ENCODE results near the gene DDIAS. TPM values are rescaled to one million over a fixed set of nuclear protein-coding genes. Genes with fewer than 3 reads are reported as not detected.

Gene DDIAS
- polyA plus RNA-seq, 1 experiment: 2.9 TPM

DNA sequence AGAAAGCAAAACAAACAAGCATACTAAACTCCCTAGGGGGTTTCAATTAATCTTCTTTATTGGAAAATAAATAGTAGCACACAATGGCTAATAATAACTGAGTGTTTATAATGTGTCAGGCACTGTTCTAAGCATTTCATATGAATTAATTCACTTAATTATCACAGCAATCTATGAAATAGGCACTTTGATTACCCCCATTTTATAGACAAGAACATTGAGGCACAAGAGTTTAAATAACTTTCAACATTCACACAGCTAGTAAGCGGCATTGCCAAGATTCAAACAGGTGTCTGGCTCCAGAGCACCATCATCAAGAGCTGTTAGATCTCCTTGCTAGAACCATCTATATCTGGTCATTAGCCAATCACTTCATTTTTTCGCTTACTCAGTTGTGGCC, 44.4 kb upstream of the DDIAS start:
- H3K4me3 ChIP-seq (ENCODE audit: low read depth, low read length): no peak overlapping the region
- POLR2A ChIA-PET: interaction anchor here (0.7 kb wide), 1 partner anchor 303 kb away, joined by 3 read pairs; no protein-coding TSS in a partner anchor
- H3K27ac ChIP-seq (ENCODE audit: low read depth, low read length): no peak overlapping the region
- no peaks in the 10 kb centered on the region for H3K27me3 ChIP-seq (ENCODE audit: control insufficient read depth, insufficient read depth, low read length)
- no peak for DNase-seq (ENCODE audit: low read depth, low spot score)
- CTCF ChIA-PET: interaction anchor here (4.7 kb wide), 1 partner anchor 11 kb away, joined by 39 read pairs; no protein-coding TSS in a partner anchor
- TF ChIP-seq, protein P1, sequence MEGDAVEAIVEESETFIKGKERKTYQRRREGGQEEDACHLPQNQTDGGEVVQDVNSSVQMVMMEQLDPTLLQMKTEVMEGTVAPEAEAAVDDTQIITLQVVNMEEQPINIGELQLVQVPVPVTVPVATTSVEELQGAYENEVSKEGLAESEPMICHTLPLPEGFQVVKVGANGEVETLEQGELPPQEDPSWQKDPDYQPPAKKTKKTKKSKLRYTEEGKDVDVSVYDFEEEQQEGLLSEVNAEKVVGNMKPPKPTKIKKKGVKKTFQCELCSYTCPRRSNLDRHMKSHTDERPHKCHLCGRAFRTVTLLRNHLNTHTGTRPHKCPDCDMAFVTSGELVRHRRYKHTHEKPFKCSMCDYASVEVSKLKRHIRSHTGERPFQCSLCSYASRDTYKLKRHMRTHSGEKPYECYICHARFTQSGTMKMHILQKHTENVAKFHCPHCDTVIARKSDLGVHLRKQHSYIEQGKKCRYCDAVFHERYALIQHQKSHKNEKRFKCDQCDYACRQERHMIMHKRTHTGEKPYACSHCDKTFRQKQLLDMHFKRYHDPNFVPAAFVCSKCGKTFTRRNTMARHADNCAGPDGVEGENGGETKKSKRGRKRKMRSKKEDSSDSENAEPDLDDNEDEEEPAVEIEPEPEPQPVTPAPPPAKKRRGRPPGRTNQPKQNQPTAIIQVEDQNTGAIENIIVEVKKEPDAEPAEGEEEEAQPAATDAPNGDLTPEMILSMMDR (IDR thresholded peaks at IDR 0.05; ENCODE audit: low read depth, low read length): no peak
- no peaks in the 10 kb centered on the region for H3K9me3 ChIP-seq (ENCODE audit: control insufficient read depth, insufficient read depth, low read length)

DNA sequence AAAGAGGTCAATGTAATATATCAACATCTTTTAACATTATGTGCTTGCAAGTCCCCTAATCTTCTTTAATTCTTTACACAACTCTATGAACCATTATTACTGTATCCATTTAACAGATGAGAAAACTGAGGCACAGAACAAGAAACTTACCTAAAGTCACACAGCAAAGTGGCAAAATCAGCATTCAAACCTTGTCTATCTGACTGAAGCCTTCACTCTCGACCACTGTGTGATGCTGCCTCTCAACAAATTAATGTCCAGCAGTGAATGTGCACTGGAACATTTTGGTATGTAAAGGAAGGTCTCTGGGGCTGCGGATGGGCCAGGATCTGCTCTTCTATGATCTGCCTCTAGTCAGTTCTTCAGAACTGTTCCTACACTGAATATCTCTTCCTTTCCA, 43.4 kb upstream of the DDIAS start:
- peak overlapping the region; percentile 95 for H3K27ac ChIP-seq (ENCODE audit: low read depth, low read length)
- H3K9me3 ChIP-seq (ENCODE audit: control insufficient read depth, insufficient read depth, low read length): no peaks in the 10 kb centered on the region
- peak overlapping the region; percentile 14 for H3K4me3 ChIP-seq (ENCODE audit: low read depth, low read length)
- ChIA-PET POLR2A (no interaction called here), CTCF (interaction anchor here (0.6 to 4.7 kb wide), 2 partner anchors 10 to 344 kb away, joined by 6 to 39 read pairs; no protein-coding TSS in a partner anchor)
- DNase-seq (ENCODE audit: low read depth, low spot score): no peak
- TF ChIP-seq, protein P1 (IDR thresholded peaks at IDR 0.05; ENCODE audit: low read depth, low read length): no peak
- no peaks in the 10 kb centered on the region for H3K27me3 ChIP-seq (ENCODE audit: control insufficient read depth, insufficient read depth, low read length)

DNA sequence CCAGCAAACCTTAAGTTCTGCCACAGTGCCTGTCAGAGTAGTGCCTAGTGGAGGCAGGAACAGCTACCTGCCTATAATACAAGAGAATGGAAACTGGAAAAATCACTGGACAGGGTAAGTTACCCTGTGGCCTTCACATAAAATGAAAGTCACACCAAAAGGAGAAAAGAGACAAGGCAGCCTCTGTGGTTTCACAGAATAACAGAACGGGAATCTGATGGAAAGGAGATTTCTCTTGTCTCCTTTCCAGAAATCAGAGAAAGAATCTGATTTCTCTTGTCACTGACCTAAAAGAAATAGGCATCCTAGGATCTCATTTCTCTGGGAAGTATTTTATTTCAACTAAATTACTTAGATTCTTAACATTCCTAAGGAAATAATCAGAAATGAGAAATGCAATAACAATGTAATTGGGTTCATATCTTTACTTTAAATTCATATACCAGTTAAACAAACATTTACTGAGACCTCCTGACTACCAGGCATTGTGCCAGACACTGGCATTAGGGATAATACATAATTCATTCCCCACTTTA, 42.9 kb upstream of the DDIAS start:
- DNase-seq (ENCODE audit: low read depth, low spot score): peak; percentile 23
- no peaks in the 10 kb centered on the region for H3K27me3 ChIP-seq (ENCODE audit: control insufficient read depth, insufficient read depth, low read length)
- TF ChIP-seq, protein P1 (IDR thresholded peaks at IDR 0.05; ENCODE audit: low read depth, low read length): no peak
- H3K4me3 ChIP-seq (ENCODE audit: low read depth, low read length): peak overlapping the region; percentile 14
- CTCF ChIA-PET: interaction anchor here (0.6 to 4.7 kb wide), 5 partner anchors 9 to 392 kb away, joined by 4 to 39 read pairs (median 10); no protein-coding TSS in a partner anchor
- peak overlapping the region; percentile 95 for H3K27ac ChIP-seq (ENCODE audit: low read depth, low read length)
- POLR2A ChIA-PET: no interaction called here
- no peaks in the 10 kb centered on the region for H3K9me3 ChIP-seq (ENCODE audit: control insufficient read depth, insufficient read depth, low read length)

DNA sequence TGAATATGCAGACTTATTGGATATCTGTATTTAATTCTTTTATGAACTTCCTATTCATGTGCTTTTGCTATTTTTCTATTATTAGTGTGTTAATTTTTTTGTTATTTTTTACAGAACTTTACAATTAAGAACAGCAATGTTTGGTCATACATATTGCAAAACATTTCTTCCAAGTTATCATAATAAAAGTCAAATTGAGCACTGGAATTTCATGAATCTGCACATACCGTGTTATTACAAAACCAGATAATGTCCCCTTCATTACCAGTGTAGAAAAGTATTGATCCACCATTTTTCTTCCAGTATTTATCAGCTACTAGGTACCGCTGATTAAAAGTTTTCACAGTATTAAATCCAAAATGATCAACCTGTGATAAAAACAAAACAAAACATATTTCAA, 41.8 kb upstream of the DDIAS start:
- TF ChIP-seq, protein P1 (IDR thresholded peaks at IDR 0.05; ENCODE audit: low read depth, low read length): no peak
- ChIA-PET CTCF (interaction anchor here (1.4 to 4.7 kb wide), 4 partner anchors 8 to 391 kb away, joined by 4 to 39 read pairs (median 11); no protein-coding TSS in a partner anchor), POLR2A (interaction anchor here (1.3 kb wide), 1 partner anchor 8 kb away, joined by 3 read pairs; no protein-coding TSS in a partner anchor)
- Histone ChIP-seq H3K9me3 (ENCODE audit: control insufficient read depth, insufficient read depth, low read length) (no peaks in the 10 kb centered on the region), H3K4me3 (ENCODE audit: low read depth, low read length) (no peak overlapping the region), H3K27me3 (ENCODE audit: control insufficient read depth, insufficient read depth, low read length) (no peaks in the 10 kb centered on the region), H3K27ac (ENCODE audit: low read depth, low read length) (no peak overlapping the region)
- DNase-seq (ENCODE audit: low read depth, low spot score): no peak

DNA sequence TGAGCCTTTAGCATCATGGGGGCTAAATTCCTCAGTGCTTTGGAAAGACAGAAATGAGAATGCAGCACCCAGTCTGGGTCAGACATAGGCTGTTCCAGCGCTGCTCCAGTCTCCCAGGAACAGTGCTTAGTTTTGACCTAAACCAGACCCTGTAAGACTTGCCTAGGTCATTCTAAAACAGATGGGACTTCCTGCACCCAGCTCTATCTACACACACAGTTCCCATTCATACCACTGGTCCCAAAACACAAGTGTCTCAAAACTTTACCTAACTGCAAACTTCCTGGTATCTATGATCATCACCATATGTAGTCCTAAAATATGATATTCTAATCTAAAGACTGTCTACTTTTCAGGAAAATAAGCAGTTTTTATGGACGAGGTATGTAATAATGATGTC, 39.2 kb upstream of the DDIAS start:
- CTCF ChIA-PET: interaction anchor here (0.6 to 1.9 kb wide), 5 partner anchors 87 to 387 kb away, joined by 3 to 12 read pairs (median 7); no protein-coding TSS in a partner anchor
- Histone ChIP-seq H3K27me3 (ENCODE audit: control insufficient read depth, insufficient read depth, low read length) (no peaks in the 10 kb centered on the region), H3K9me3 (ENCODE audit: control insufficient read depth, insufficient read depth, low read length) (no peaks in the 10 kb centered on the region), H3K27ac (ENCODE audit: low read depth, low read length) (no peak overlapping the region), H3K4me3 (ENCODE audit: low read depth, low read length) (no peak overlapping the region)
- DNase-seq (ENCODE audit: low read depth, low spot score): no peak
- TF ChIP-seq, protein P1 (IDR thresholded peaks at IDR 0.05; ENCODE audit: low read depth, low read length): no peak
- POLR2A ChIA-PET: no interaction called here

Measured in AG04450 (cell line).